GOT3 (cell line): Measurements from ENCODE around the gene ERC1.
"Not testable (repeated sequence)": the region's sequence is repeated elsewhere in the genome, so short reads cannot be mapped to it uniquely, and the experiment has no call there.

Source experiments
- DNase-seq: peaks from one replicate; lab custom pipeline; 2025; ENCODE audit warnings: mixed read lengths; lab: John Stamatoyannopoulos, UW

Gene ERC1

DNA sequence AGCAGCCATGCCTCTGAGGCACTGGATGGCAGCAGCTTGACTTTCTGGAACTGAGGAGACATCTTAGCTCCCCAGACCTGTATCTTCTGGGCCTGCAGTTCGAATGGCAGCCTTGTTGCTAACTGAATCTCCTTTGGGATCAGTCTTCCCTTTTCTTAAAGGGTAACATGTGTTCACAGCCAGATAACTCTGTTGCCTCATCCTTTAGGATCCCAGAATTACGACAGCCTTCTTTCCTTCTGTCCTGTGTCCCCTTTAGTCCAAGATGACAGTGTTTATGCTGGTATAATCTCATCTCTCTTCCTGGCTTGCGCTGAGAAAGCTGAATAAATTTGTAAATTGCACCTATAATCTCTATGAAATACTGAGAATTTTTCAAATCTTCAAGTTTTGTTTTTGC lies 9.1 kb upstream of the ERC1 start:
- DNase-seq = no peak

DNA sequence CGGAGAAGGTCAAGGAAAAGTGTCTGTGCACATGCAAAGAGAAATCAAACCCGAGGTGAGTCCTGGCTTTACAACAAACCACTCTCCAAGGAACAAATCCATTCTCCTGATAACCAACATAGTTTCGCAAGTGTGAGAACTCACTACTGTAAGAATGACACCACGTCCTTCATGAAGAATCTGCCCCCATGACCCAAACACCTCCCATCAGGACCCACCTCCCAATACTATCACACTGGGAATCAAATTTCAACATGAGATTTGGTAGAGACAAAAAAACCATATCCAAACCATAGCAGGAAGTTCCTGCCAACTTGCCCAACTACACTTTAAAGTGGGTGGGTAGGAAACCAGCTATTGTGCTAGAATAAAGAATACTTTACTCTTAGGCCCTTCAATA lies 2.4 kb upstream of the ERC1 start:
- DNase-seq = no peak

DNA sequence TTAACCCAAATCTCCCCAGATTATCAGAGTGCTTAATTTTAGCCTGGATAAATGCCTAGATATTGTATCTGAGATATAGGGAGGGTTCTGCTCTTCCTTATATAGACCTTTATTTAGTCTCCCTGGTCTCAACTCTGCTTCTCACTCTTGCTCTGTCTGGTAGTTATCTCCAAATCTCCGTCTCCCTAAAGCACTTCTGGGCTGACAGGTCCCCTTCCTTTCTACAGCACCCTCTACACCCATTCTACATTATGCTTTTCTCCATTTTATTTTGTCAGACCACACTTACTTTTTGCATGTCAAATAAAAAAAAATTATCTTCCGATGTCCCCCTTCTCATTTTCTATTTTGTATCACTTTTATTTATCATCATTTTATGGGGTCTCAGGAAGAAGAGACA lies 2.0 kb upstream of the ERC1 start:
- no peak for DNase-seq

DNA sequence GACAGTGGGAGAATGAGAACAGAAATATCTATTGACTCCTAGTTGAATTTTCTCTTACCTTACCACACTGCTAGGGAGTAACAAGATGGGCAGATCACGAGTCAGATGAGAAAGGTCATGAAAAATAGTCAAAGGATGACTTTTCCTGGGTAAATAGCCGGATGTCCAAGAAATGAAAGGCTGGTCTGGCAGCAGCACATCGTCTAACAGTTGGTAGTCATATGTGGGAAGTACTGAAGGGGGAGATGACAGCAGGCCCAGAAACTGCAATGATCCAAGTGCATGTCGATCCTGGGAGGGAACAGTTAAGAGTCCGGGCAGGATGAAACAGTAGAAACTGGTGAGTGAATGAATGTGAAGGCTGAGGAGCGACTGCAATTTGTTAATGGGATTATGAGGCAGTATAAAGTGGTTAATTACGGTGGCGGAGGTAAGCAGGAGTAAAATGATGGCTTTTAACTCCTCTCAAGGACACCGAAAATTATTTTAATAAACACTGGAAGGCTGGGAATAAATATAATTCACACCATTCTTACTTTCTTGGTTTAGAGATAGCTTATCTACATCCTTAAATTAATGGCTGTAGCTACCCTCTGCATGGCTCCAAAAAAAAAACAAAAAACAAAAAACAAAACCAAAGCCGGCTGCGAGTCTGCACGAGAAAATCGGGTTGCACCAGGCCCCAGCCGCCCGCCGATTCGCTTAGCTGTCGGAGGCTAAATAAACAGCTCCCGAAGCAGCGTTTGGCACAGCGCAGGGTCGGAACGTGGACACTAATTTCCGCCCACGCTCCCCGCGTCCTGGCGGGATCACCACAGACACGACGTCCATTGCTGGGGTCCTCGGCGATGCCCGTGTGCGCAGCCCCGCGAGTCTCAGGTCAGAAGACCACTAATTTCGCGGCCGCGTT lies 1.0 kb upstream of the ERC1 start:
- DNase-seq = peak; percentile 45

DNA sequence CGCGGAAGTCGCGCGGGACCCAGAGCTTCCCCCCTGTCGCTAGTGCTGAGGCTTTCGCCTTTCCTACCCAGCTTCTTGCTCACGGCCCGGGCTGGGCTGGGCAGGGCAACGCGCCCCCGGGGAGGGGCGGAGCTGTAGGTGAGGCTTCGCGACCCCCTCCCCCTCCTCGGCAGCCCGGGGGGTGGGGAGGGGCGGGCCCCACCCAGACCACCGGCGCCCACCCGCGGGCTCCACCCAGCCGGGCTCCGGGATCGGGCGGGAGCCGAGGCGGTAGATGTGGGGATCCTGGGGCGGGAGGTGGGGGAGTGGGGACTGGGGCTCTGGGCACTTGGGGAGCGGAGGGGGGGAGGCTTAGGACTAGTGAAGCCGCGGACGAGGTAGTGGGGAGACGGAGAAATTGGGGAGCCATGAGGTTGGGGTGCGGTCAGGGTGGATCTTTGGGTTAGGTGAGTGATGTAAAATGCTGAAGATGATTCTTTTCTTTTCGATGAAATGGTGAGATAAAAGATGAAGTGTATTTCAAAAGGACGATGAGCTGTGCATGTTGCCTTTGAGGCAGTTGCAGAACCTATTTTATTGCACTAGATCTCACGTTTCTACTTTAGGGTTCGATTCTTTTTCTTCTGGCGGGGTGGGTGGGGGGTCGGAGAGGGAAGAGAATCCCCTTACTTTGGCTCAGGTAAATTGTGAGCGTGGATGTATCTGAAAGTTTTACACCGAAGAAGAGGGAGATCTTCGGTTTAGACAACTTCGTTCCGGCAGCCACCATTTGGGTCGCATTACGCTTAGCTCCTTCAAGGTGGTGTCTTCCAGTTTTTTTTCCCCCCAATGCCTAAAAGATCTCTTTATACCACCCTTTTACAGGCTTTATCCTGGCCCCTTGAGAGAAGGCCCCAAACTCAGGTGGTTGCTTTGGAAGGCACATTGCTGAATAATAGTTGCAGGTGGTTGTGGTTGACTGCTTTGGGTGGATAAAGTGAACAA lies 619 bp downstream of the ERC1 start:
- DNase-seq = peak; percentile 58

DNA sequence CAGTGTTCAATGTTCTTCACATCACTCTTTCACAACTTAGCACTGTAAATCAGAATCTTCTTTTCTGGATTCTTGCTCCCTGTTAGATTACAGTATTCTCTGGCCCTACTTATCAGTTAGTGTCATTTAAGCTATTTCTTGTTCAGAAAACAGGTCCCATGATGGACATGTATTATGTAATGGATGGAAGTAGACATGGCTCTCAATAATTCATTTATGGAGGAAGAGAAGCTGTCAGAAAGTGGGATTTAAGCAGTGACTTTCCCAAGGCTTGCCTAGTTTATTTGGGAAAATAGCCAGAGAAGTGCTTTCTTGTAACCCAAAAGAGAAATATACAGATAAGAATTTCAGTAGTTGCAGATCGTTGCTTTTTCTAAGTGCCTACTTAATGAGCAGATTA lies 1.6 kb downstream of the ERC1 start:
- DNase-seq = no peak

DNA sequence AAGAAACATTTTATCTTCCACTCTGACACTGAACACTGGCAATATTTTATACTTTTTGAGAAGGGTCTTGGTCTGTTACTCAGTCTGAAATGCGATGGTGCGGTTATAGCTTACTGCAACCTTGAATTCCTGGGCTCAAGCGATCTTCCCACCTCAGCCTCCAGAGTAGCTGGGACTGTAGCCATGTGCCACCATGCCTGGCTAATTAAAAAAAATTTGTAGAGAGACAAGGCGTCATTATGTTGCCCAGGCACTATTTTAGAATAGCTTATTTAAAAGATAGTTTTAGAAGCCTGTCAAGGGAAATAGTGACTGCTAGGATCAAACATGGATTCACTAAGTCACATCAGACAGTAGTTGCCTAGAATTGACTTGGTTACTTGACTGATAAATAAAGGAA lies 5.9 kb downstream of the ERC1 start:
- DNase-seq = no peak

DNA sequence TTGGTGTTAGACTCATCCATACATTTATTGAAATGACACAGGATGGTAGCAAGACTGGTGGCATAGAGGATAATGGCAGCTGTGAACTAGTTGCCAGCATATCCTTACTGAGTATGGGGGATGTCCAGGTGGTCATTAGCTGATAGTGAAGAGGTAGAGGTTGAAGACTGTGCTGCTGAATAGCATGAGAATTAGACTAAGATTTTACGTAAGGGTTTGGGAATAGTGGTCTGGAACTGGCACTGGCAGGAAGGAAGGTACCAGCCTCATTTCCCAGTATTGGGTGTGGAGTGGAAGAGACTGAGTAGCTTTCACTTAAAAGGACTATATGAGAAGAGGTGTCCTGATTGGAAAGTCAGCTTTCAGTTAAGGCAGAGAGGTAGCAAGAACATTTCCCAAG lies 6.5 kb downstream of the ERC1 start:
- DNase-seq = no peak

DNA sequence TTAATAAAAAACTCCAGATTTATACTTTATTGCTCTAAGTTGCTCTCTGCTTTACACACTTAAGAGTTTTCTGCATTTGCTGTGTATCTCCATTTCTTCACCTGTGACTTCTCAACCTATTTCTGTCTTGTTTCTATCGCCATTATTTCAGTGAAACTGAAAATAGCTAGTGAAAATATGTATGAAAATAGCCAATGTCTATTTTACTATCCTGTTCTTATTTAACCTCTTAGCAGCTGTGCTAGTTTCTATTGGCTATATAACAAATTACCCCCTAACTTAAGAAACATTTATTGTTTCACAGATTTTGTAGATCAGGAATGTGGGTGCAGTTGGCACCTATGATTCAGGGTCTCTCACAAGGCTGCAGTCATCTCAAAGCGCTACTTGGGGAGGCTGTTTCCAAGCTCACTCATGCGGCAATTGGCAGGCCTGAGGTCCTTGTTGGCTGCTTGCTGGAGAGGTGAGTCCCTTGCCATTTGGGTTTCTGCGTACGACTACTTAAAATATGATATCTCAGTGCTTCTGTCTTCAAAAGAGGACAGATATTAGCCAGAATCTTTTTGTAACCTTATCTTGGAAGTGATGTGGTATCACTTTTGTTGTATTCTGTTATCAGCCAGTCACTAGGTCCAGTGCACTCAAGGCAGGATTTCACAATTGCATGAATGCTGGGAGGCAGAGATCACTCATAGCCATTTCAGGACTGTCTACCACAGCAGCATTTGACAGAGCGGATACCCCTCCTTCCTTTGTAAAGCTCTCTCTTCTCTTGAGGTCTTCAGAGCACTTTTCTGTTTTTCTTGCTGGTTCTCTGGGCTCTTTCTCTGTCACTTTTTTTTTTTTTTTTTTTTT lies 7.2 kb downstream of the ERC1 start:
- DNase-seq = no peak

DNA sequence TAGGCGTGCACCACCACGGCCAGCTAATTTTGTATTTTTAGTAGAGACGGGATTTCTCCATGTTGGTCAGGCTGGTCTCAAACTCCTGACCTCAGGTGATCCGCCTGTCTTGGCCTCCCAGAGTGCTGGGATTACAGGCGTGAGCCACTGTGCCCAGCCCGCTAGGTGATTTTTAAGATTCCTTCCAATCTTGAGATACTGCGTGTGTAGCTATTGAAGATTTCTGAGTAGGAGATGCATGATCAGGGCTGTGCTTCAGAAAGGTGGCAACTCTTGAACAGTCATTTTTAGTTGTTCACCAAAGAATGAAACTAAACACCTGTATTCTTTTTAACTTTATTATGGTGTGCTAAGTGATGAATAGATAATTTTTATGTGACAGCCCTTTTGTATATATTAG lies 8.7 kb downstream of the ERC1 start:
- DNase-seq = not testable (repeated sequence)

DNA sequence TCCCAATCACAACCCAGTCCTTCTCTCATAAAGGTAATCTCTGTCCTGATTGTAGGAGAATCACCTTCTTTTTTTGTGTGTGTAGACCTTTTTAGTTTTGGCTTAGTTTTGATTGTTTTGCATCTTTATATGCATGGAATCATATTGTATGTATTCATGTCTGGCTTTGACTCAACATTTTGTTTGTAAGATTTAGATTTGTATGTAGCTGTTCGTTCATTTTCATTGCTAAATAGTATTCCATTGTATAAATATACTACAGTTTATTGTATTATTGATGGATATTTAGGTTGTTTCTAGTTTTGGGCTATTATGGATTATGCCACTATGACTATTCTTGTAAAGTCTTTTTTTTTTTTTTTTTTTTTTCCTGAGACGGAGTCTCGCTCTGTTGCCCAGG lies 10.5 kb downstream of the ERC1 start:
- no peak for DNase-seq

DNA sequence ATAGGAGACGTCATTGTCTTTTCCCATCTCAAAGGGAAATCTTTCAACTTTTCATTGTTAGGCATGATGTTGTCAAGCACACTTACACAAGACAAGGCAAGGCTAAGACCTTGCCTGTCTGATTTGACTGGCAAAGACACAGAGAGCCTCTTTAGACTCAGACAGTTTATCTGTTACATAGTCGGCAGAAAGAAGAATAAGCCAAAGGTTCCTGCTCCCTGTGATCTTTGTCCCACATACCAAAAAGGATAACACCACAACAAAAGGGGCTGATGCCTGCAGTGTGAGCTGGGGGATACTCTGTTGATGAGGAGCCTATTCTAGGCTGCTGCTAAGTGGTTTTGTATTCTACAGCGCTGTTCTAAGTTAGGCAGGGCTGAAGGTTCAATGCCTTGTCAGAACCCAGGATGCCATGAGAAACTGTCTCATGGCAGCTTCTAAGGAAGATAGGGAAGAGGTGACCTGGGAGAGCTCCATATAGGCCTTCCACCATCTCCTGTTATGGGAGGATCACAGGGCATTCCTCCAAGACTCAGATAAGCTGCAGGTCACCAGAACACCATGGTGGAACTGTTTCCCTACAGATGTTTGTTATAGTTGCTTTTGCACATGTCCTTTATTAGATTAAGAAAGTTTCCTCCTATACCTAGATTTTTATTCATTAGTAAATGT lies 12.7 kb downstream of the ERC1 start:
- no peak for DNase-seq

DNA sequence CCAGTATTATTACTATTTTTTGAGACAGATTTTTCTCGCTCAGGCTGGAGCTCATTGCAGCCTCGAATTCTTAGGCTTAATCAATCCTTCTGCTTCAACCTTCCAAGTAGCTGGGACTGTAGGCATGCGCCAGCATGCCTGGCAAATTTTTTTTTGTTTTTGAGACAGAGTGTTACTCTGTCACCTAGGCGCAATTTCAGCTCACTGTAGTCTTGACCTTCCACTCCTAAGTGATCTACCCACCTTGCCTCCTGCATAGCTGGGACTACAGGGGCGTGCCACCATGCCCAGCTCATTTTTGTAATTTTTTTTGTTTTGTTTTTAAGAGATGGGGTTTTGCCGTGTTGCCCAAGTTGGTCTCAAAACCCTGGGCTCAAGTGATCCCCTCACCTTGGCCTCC lies 15.2 kb downstream of the ERC1 start:
- DNase-seq = no peak

DNA sequence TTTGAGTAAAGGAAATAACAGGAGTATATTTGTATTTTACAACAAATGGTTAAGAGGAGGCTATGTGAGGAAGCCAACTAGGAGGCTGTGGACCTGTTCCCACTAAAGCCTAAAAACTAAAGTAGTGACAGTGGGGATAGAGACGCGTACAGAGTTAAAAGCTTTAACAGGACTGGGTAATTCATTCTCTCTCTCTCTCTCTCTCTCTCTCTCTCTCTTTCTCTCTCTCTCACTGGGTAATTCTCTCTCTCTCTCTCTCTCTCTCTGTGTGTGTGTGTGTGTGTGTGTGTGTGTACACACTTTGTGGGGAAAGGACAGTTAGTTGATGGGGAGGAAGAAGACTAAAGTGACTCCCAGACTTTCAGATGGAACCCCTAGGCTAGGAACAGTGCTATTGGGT lies 16.3 kb downstream of the ERC1 start:
- DNase-seq = no peak

DNA sequence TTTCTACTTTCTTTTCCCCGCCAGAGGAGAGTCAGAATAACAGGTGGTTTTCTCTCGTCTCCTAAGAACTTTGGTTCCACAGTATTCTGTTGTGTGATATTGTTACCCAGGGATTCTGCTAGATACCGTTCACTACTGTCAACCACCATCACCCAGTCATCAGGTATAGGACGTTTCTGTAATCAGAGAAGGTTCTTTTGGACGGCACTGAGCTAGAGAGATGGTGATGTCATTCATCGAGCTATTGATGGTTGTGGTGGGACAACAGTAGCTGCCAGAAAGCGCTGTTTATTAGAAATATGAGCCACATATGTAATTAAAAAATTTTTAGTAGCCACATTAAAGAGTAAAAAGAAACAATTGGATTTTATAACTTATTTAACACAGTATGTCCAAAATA lies 17.0 kb downstream of the ERC1 start:
- no peak for DNase-seq

DNA sequence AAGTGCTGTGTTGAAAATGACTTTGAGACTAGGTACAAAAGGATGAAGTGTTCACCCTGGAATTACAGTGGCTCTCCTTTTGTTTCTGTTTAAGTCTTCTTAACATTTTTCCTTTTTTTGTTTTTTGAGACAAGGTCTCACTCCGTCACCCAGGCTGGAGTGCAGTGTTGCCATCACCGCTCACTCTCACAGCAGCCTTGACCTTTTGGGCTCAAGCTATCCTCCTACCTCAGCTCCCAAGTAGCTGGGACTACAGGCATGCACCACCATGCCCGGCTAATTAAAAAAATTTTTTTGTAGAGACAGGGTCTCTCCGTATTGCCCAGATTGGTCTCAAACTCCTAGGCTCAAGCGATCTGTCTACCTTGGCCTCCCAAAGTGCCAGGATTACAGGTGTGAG lies 20.1 kb downstream of the ERC1 start:
- no peak for DNase-seq

DNA sequence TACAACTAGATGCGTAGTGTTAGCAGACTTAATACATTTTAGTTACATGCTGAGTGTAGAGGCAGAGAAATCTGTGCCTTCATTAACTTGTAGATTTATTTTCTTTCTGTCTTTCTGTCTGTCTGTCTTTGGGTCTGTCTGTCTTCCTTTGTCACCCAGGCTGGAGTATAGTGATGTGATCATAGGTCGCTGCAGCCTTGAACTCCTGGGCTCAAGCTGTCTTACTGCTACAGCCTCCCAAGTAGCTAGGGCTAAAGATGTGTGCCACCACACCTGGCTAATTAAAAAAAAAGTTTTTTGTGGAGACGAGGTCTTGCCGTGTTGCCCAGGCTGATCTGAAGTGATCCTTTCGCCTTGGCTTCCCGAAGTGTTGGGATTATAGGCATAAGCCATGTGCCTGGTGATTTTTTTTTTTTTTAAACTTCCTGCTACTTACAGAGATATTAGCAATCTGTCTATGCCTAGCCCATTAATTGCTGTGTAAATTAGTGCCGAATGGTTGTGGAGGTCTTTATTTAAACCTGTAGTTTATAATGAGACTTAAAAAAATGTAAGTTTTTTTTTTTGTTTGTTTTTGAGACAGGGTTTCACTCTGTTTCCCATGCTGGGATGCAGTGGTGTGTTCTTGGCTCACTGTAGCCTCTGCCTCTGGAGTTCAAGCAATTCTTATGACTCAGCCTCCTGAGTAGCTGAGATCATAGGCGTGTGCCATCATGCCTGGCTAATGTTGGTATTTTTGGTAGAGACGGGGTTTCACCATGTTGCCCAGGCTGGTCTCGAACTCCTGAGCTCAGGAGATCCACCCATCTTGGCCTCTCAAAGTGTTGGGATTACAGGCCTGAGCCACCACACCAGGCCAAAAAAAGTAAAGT lies 22.8 kb downstream of the ERC1 start:
- no peak for DNase-seq

DNA sequence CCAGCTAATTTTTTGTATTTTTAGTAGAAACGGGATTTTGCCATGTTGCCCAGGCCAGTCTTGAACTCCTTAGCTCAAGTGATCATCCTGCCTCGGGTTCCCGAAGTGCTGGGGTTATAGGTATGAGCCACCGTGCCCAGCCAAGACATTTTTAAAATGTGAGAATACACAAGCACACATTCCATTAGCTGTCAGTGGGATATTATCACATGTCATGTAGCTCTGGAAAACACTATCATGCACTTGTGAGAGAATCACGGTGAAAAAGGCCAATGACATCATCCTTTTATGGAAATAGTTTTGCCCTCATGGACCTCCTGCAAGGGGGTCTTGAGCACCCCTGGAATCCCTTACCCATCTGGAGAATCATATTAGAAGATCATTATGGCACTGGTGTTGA lies 28.3 kb downstream of the ERC1 start:
- no peak for DNase-seq

DNA sequence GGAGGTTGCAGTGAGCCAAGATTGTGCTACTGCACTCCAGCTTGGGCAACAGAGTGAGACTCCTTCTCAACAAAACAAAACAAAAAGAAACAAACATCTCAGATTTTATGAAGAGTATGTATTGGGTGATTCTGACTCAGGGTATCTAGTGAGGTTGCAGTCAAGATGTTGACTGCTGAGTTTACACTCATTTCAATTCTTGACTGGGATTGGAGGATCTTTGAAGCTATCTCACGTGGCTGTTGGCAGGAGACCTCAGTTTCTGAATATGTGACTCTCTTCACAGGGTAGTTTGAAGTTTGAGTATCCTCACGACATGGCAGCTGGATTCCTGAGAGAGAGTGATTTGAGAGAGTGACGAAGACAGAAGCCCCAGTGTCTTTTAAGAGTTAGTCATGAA lies 29.4 kb downstream of the ERC1 start:
- no peak for DNase-seq
